Stimulated activated CD4-positive, alpha-beta T cell treated with anti-CD3 and anti-CD28 coated beads, Interleukin-1b, Interleukin-23, amount 100 ng/mL, for 48 hours (primary cell): ENCODE results near the gene ZBTB5.
"Not testable (repeated sequence)": the region's sequence is repeated elsewhere in the genome, so short reads cannot be mapped to it uniquely, and the experiment has no call there.

Experiments
- DNase-seq: peaks from one replicate; pipeline ENCODE4 v3.0.0-alpha.2; 2020

The ZBTB5 gene

GRCh38 chr9:37404590-37404989 lies 60.7 kb downstream of the ZBTB5 start:
- no peak for DNase-seq

- DNase-seq: no peak
Observed at GRCh38 chr9:37399336-37399735, 65.9 kb downstream of the ZBTB5 start.

- no peak for DNase-seq
Observed at GRCh38 chr9:37398464-37399025, 66.7 kb downstream of the ZBTB5 start.

GRCh38 chr9:37397948-37398347 lies 67.3 kb downstream of the ZBTB5 start:
- DNase-seq: not testable (repeated sequence)

- no peak for DNase-seq
Observed at GRCh38 chr9:37395663-37396062, 69.6 kb downstream of the ZBTB5 start.

GRCh38 chr9:37395229-37395628 lies 70.0 kb downstream of the ZBTB5 start:
- no peak for DNase-seq

- no peak for DNase-seq
Observed at GRCh38 chr9:37392272-37392671, 73.0 kb downstream of the ZBTB5 start.

- DNase-seq: no peak
Observed at GRCh38 chr9:37390759-37391158, 74.5 kb downstream of the ZBTB5 start.
